K562 (cell line): ENCODE data around the gene OR52K1. TPM values are rescaled to one million over a fixed set of nuclear protein-coding genes. Genes with fewer than 3 reads are reported as not detected.

Source experiments
- ATAC-seq: fragments of 200-7000 bp; cut with Tn5 transposase; 3 replicates; pipeline ENCODE4 v1.9.1; 2020; ENCODE audit warnings: moderate library complexity
- BruUV-seq: library from RNA; stranded (reverse); fragments of 400-500 nt; replicated peaks from 2 replicates; lab custom pipeline; 2021; lab: Mats Ljungman, UMichigan
- CTCF ChIA-PET: fragments of 300-600 bp; formaldehyde crosslinking; extraction: SDS; loops from one replicate; lab custom pipeline; 2021; ENCODE audit warnings: low intra/inter-chr PET ratio; lab: Yijun Ruan, JAX
- POLR2A ChIA-PET: fragments of 300-600, 350-650 bp; sonication (Branson Sonifier 250); formaldehyde crosslinking; extraction: SDS; loops from one replicate; lab custom pipeline; 2021; ENCODE audit warnings: antibody characterized with exemption, inconsistent platforms; lab: Yijun Ruan, JAX
- DNase-seq, 4 experiments: peaks; one replicate each; pipeline versions ENCODE4 v3.0.0 to v3.0.0-alpha.2; 2011 to 2018; ENCODE audit warnings: low spot score in 3 of 4, mixed read lengths in 3 of 4; ENCODE audit errors: extremely low read depth in 1 of 4
- FAIRE-seq: peaks from 2 replicates; lab custom pipeline; 2011; peaks lifted over from hg19 to GRCh38; lab: Jason Lieb, UNC
- H2AFZ ChIP-seq: 2 replicates; pipeline ENCODE4 v1.6.0; 2011; ENCODE audit warnings: low read depth, low read length, control low read depth, inconsistent platforms
- H3K27ac ChIP-seq: fragments of 200-600 bp; 3 replicates; pipeline ENCODE4 v1.8.0; 2011; ENCODE audit warnings: low read depth, mild to moderate bottlenecking, control low read depth, inconsistent platforms, low read length, moderate library complexity, mixed read lengths; ENCODE audit errors: extremely low read depth
- H3K27me3 ChIP-seq, 2 experiments: fragments of 300-600 bp in 1 of 2; 2 replicates in 1 of 2; 3 replicates in 1 of 2; pipeline versions ENCODE4 v1.6.0 to v1.8.0; 2011; ENCODE audit warnings: inconsistent platforms in 2 of 2, low read length in 2 of 2, mild to moderate bottlenecking in 1 of 2, mixed read lengths in 1 of 2, moderate library complexity in 1 of 2; ENCODE audit not compliant: control insufficient read depth in 2 of 2, insufficient read depth in 2 of 2
- H3K36me3 ChIP-seq: fragments of 300-600 bp; 3 replicates; pipeline ENCODE4 v1.8.0; 2011; ENCODE audit warnings: mild to moderate bottlenecking, low read length, inconsistent platforms; ENCODE audit not compliant: control insufficient read depth, insufficient read depth
- H3K4me1 ChIP-seq, 2 experiments: fragments of 200-600 bp in 1 of 2; replicated peaks in 1 of 2; 2 replicates in 1 of 2; 3 replicates in 1 of 2; pipeline versions ENCODE4 v1.5.1 to v1.8.0; 2011; ENCODE audit warnings: inconsistent platforms in 2 of 2, low read length in 2 of 2, mild to moderate bottlenecking in 1 of 2, mixed read lengths in 1 of 2, moderate library complexity in 1 of 2; ENCODE audit not compliant: control insufficient read depth in 2 of 2, insufficient read depth in 2 of 2
- H3K4me2 ChIP-seq: 2 replicates; pipeline ENCODE4 v1.6.1; 2011; ENCODE audit warnings: low read length, control low read depth, inconsistent platforms, mixed read lengths; ENCODE audit not compliant: insufficient read depth
- H3K4me3 ChIP-seq: fragments of 200-600 bp; sonication (generic), shearing (Covaris generic); 2 replicates; pipeline ENCODE4 v1.5.1; 2016; ENCODE audit warnings: control low read depth, inconsistent platforms
- H3K79me2 ChIP-seq: fragments of 200-600 bp; 3 replicates; pipeline ENCODE4 v1.8.0; 2011; ENCODE audit warnings: low read length, inconsistent platforms; ENCODE audit not compliant: control insufficient read depth, insufficient read depth
- H3K9ac ChIP-seq, 2 experiments: 2 replicates each; pipeline versions ENCODE4 v1.6.0 to v1.6.1; 2011; ENCODE audit warnings: low read depth in 2 of 2, low read length in 2 of 2, control low read depth in 1 of 2, inconsistent platforms in 1 of 2, mild to moderate bottlenecking in 1 of 2, mixed read lengths in 1 of 2; ENCODE audit not compliant: insufficient read depth in 1 of 2
- H3K9me1 ChIP-seq: one replicate; pipeline ENCODE4 v1.6.0; 2011; ENCODE audit warnings: inconsistent platforms, mild to moderate bottlenecking, low read length, moderate library complexity; ENCODE audit not compliant: control insufficient read depth, insufficient read depth
- H3K9me3 ChIP-seq: replicated peaks from 2 replicates; pipeline ENCODE4 v1.5.1; 2011; ENCODE audit warnings: low read depth, low read length, inconsistent platforms; ENCODE audit not compliant: control insufficient read depth, insufficient read depth
- H4K20me1 ChIP-seq: replicated peaks from 2 replicates; pipeline ENCODE4 v1.6.1; 2011; ENCODE audit warnings: low read length, inconsistent platforms, mixed read lengths; ENCODE audit not compliant: control insufficient read depth, insufficient read depth
- MAFG ChIP-seq: fragments of 450-650 bp; conservative IDR thresholded peaks from 2 replicates; pipeline ENCODE4 v1.6.1; 2016; ENCODE audit warnings: missing genetic modification characterization, missing compliant biosample characterization
- WGBS: fragments of 100-300 bp; shearing (Covaris generic); methylation state at CpG from one replicate; pipeline ENCODE4 v1.1.6; 2016; ENCODE audit warnings: low coverage, mixed read lengths; ENCODE audit not compliant: insufficient coverage; ENCODE audit errors: missing lambda C conversion rate; 5-methylcytosine and 5-hydroxymethylcytosine counted together
- in situ Hi-C: fragments of 300-500 bp; cut with MboI; formaldehyde crosslinking; loops from 4 replicates; pipeline ENCODE4 v1.15.0; 2018; ENCODE audit warnings: inconsistent platforms, mixed read lengths
- intact Hi-C: fragments of 100-400 bp; cut with micrococcal nuclease; formaldehyde crosslinking; loops from 2 replicates; pipeline ENCODE4 v1.14.2; 2022
- polyA plus RNA-seq, 8 experiments: library from polyadenylated mRNA; depleted of rRNA in 4 of 8; stranded (reverse) in 5 of 8; unstranded in 3 of 8; fragments of >200 nt; fragmentation: Nextera tagmentation in 2 of 8; fragmentation: Illumina TruSeq in 1 of 8; extraction: Ambion mirVana in 2 of 8; extraction: Trizol in 1 of 8; gene quantifications; 2 replicates each; pipeline versions ENCODE4 v1.2.1 to v1.2.3, GENCODE V29; 2011 to 2014; ENCODE audit warnings: inconsistent platforms in 1 of 8, missing spikeins in 1 of 8
- total RNA-seq, 7 experiments: library from RNA; depleted of rRNA in 6 of 7; stranded (reverse); fragments of >200 nt in 6 of 7; fragmentation: Illumina TruSeq in 2 of 7; extraction: Trizol in 2 of 7; gene quantifications; 2 replicates each; pipeline versions ENCODE4 v1.2.1 to v1.2.3, GENCODE V29; 2011 to 2021; ENCODE audit warnings: low replicate concordance in 1 of 7
- TF ChIP-seq, protein P1 (sequence below): sonication (generic); formaldehyde crosslinking; IDR thresholded peaks from 2 replicates; pipeline ENCODE4 v1.8.0; 2022; ENCODE audit warnings: mild to moderate bottlenecking, low read depth, missing genetic modification reagents
- TF ChIP-seq, protein P2 (sequence below): sonication (generic); formaldehyde crosslinking; IDR thresholded peaks from 2 replicates; pipeline ENCODE4 v1.8.0; 2022; ENCODE audit warnings: missing genetic modification reagents, mild to moderate bottlenecking, borderline replicate concordance

Gene OR52K1
- total and polyA plus RNA-seq, 9 of the 15 experiments (the other 6 are each of a cell fraction or from before 2014, with no cell fraction given): not detected

DNA sequence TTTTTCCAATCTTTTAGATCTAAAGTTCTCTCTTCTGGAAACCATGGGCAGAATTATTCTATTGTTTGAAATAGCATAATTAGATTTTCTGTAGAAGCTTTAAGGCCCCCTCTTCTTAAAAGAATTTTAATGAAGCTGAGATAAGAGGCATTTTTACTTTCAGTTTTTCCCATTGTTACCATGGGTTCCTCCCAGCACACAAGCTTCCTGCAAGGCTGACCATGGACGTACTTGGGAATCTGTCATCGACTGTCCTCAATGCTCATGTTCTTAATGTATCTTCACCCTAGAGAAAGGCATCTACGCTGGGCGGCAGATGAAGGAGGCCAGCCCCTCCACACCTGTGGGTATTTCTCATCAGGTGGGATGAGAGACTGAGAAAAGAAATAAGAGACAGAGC lies 22.3 kb upstream of the OR52K1 start:
- no peaks in the 10 kb centered on the region for H3K9me3 ChIP-seq
- CTCF ChIA-PET: no interaction called here
- no TSS peak for BruUV-seq
- H3K79me2 ChIP-seq: no peaks in the 10 kb centered on the region
- in situ Hi-C loops: no loop called here
- H3K9me1 ChIP-seq: no peaks in the 10 kb centered on the region
- no peak overlapping the region for H3K27ac ChIP-seq
- 0% methylated on average over 4 of the region's 4 CpGs for WGBS
- DNase-seq: no peak
- peaks cover 0 to 4% of the 10 kb centered on the region in 2 experiments; a peak in 2 of 5 replicates for H3K27me3 ChIP-seq
- no peak overlapping the region for H2AFZ ChIP-seq
- H3K36me3 ChIP-seq: no peaks in the 10 kb centered on the region
- intact Hi-C loops: no loop called here
- H3K9ac ChIP-seq: no peak overlapping the region
- no peaks in the 10 kb centered on the region for H3K4me1 ChIP-seq
- H3K4me3 ChIP-seq: no peak overlapping the region
- POLR2A ChIA-PET: no interaction called here
- TF ChIP-seq, protein P1, sequence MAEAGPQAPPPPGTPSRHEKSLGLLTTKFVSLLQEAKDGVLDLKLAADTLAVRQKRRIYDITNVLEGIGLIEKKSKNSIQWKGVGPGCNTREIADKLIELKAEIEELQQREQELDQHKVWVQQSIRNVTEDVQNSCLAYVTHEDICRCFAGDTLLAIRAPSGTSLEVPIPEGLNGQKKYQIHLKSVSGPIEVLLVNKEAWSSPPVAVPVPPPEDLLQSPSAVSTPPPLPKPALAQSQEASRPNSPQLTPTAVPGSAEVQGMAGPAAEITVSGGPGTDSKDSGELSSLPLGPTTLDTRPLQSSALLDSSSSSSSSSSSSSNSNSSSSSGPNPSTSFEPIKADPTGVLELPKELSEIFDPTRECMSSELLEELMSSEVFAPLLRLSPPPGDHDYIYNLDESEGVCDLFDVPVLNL (CRISPR knock-in tag): no peak
- TF ChIP-seq, protein P2, sequence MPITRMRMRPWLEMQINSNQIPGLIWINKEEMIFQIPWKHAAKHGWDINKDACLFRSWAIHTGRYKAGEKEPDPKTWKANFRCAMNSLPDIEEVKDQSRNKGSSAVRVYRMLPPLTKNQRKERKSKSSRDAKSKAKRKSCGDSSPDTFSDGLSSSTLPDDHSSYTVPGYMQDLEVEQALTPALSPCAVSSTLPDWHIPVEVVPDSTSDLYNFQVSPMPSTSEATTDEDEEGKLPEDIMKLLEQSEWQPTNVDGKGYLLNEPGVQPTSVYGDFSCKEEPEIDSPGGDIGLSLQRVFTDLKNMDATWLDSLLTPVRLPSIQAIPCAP (CRISPR knock-in tag): no peak
- no peak for TF ChIP-seq MAFG (tag)
- no peak for FAIRE-seq
- H4K20me1 ChIP-seq: no peaks in the 10 kb centered on the region
- ATAC-seq: no peak
- no peak overlapping the region for H3K4me2 ChIP-seq
